TTC549 (cell line): Measurements from ENCODE around the gene CLBA1.
"Not testable (repeated sequence)": the region's sequence is repeated elsewhere in the genome, so short reads cannot be mapped to it uniquely, and the experiment has no call there.

Experiments used
- FAIRE-seq: peaks from 2 replicates; lab custom pipeline; 2012; peaks lifted over from hg19 to GRCh38; lab: Jason Lieb, UNC

The CLBA1 gene

GRCh38 chr14:105023791-105024480, 38.3 kb downstream of the CLBA1 start:
- FAIRE-seq, result no peak

GRCh38 chr14:105025429-105025828, 39.8 kb downstream of the CLBA1 start:
- FAIRE-seq, result no peak

GRCh38 chr14:105026033-105026785, 40.6 kb downstream of the CLBA1 start:
- no peak for FAIRE-seq

GRCh38 chr14:105026802-105027563, 41.4 kb downstream of the CLBA1 start:
- no peak for FAIRE-seq

GRCh38 chr14:105027718-105028117, 42.1 kb downstream of the CLBA1 start:
- not testable (repeated sequence) for FAIRE-seq

GRCh38 chr14:105028251-105028927, 42.8 kb downstream of the CLBA1 start:
- no peak for FAIRE-seq

GRCh38 chr14:105029402-105029801, 43.8 kb downstream of the CLBA1 start:
- FAIRE-seq, result no peak

GRCh38 chr14:105030194-105030593, 44.6 kb downstream of the CLBA1 start:
- no peak for FAIRE-seq

GRCh38 chr14:105030836-105031396, 45.3 kb downstream of the CLBA1 start:
- FAIRE-seq, result no peak

- FAIRE-seq, result not testable (repeated sequence)
These were observed 46.9 kb downstream of the CLBA1 start for GRCh38 chr14:105032451-105032901.

GRCh38 chr14:105033412-105033900, 47.9 kb downstream of the CLBA1 start:
- FAIRE-seq, result not testable (repeated sequence)

GRCh38 chr14:105034315-105035039, 48.9 kb downstream of the CLBA1 start:
- FAIRE-seq, result no peak

GRCh38 chr14:105035616-105036015, 50.0 kb downstream of the CLBA1 start:
- FAIRE-seq, result not testable (repeated sequence)

- FAIRE-seq, result no peak
These were observed 54.0 kb downstream of the CLBA1 start for GRCh38 chr14:105039458-105040205.

GRCh38 chr14:105041841-105042765, 56.5 kb downstream of the CLBA1 start:
- no peak for FAIRE-seq

- FAIRE-seq, result no peak
These were observed 57.2 kb downstream of the CLBA1 start for GRCh38 chr14:105042813-105043212.

- no peak for FAIRE-seq
These were observed 58.1 kb downstream of the CLBA1 start for GRCh38 chr14:105043641-105044040.
